Measurements from ENCODE around the gene ANXA2R. TPM values are rescaled to one million over a fixed set of nuclear protein-coding genes. Genes with fewer than 3 reads are reported as not detected.
A peak's percentile ranks its signal among the peaks of the same experiment; 100 is the strongest.

Gene ANXA2R
- total and polyA plus RNA-seq, 9 of the 15 experiments (the other 6 are each of a cell fraction or from before 2014, with no cell fraction given), result 2.1 to 4.8 (median 3.4) TPM

DNA sequence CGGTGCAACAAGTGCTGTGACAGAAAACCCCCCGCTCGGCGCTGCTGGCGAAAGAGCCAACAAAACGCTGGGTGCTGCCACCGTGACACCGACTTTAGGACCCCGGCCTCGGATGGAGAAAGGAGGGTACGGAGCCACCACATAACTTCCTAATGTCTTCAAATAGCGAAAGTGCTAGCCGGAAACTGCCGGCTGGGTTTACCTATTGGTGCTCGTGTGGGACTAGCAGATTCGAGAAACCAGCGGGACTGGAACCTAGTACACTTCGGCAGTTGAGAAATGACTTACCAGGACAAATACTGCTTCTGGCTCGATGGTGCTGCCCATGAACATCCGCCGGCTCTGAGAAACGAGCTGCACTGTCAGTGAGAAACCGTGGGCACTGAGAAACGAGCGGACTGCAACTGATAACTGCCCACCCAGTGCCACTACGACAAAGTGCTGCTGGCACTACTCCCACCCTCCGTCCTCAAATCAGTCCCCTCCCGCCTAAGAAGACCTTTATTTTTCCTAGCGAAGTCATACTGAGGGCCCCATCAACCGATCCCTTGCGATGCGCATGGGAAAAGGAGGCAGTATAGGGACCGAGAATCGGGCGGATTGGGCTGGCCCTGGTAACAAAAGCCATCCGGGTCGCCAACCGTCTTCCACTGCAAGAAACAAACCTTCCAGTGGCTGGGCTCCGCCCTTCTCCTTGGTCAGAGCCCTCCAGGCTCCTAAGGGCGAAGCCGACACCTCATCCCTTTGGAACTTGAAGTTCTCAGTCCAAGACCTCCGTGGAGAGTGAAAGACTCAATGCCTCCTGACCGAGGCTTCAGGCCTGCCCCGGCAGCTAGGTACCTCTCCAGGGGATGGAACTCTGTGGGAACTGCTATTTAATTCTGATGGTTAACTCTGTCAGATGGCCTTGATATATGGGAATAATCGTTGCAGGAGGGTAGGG lies 27.0 kb upstream of the ANXA2R start (continued):
- TF ChIP-seq LCOR (CRISPR knock-in tag; IDR thresholded peaks at IDR 0.05) (peak; percentile 80; the same call in 1 of the 2 replicates), NCOR1 (IDR thresholded peaks at IDR 0.05) (peak; percentile 21; the same call in 1 of the 2 replicates), TCFL5 (CRISPR knock-in tag; conservative IDR thresholded peaks at IDR 0.05) (no peak), YBX1 (IDR thresholded peaks at IDR 0.05) (no peak), FUS (optimal IDR thresholded peaks at IDR 0.05; ENCODE audit: low read depth, low read length) (no peak), RBM25 (IDR thresholded peaks at IDR 0.05; ENCODE audit: low read depth, low read length, severe bottlenecking) (no peak), FOXP1 (CRISPR knock-in tag; IDR thresholded peaks at IDR 0.05) (peak; percentile 30; the same call in 1 of the 2 replicates), KLF13 (tag; IDR thresholded peaks at IDR 0.05; ENCODE audit: borderline replicate concordance, low read depth) (no peak), CHCHD3 (CRISPR knock-in tag; IDR thresholded peaks at IDR 0.05) (0 out of 2 replicates have a peak, but pooled peaks have one; percentile 8), ZFP36 (IDR thresholded peaks at IDR 0.05; ENCODE audit: low read depth, low read length, partially characterized antibody) (no peak), RBM34 (IDR thresholded peaks at IDR 0.05; ENCODE audit: borderline replicate concordance, insufficient read depth, low read length) (no peak), PML (IDR thresholded peaks at IDR 0.05; ENCODE audit: low read length) (peak; percentile 46; the same call in 1 of the 2 replicates), POLR2AphosphoS5 (IDR thresholded peaks at IDR 0.05; ENCODE audit: control insufficient read depth, insufficient read depth, low read depth, low read length) (peak; percentile 53), MAFK (IDR thresholded peaks at IDR 0.05; ENCODE audit: low read length) (no peak), RBM39 (optimal IDR thresholded peaks at IDR 0.05; ENCODE audit: low read depth, low read length) (no peak), ZNF507 (tag; conservative IDR thresholded peaks at IDR 0.05) (no peak), L3MBTL2 (IDR thresholded peaks at IDR 0.05) (0 out of 2 replicates have a peak, but pooled peaks have one; percentile 10), HNRNPLL (IDR thresholded peaks at IDR 0.05; ENCODE audit: low read depth, low read length, poor library complexity, severe bottlenecking) (no peak), PHF20 (IDR thresholded peaks at IDR 0.05; ENCODE audit: partially characterized antibody) (peak; percentile 64), POLR2G (IDR thresholded peaks at IDR 0.05; ENCODE audit: low read depth, low read length) (no peak), MBD2 (IDR thresholded peaks at IDR 0.05; ENCODE audit: borderline replicate concordance, low read depth) (peak; percentile 63; the same call in 1 of the 2 replicates)
- TF ChIP-seq, protein P1, sequence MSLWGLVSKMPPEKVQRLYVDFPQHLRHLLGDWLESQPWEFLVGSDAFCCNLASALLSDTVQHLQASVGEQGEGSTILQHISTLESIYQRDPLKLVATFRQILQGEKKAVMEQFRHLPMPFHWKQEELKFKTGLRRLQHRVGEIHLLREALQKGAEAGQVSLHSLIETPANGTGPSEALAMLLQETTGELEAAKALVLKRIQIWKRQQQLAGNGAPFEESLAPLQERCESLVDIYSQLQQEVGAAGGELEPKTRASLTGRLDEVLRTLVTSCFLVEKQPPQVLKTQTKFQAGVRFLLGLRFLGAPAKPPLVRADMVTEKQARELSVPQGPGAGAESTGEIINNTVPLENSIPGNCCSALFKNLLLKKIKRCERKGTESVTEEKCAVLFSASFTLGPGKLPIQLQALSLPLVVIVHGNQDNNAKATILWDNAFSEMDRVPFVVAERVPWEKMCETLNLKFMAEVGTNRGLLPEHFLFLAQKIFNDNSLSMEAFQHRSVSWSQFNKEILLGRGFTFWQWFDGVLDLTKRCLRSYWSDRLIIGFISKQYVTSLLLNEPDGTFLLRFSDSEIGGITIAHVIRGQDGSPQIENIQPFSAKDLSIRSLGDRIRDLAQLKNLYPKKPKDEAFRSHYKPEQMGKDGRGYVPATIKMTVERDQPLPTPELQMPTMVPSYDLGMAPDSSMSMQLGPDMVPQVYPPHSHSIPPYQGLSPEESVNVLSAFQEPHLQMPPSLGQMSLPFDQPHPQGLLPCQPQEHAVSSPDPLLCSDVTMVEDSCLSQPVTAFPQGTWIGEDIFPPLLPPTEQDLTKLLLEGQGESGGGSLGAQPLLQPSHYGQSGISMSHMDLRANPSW (CRISPR knock-in tag; IDR thresholded peaks at IDR 0.05), result no peak
- TF ChIP-seq, protein P2, sequence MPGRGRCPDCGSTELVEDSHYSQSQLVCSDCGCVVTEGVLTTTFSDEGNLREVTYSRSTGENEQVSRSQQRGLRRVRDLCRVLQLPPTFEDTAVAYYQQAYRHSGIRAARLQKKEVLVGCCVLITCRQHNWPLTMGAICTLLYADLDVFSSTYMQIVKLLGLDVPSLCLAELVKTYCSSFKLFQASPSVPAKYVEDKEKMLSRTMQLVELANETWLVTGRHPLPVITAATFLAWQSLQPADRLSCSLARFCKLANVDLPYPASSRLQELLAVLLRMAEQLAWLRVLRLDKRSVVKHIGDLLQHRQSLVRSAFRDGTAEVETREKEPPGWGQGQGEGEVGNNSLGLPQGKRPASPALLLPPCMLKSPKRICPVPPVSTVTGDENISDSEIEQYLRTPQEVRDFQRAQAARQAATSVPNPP (IDR thresholded peaks at IDR 0.05; ENCODE audit: borderline replicate concordance, insufficient read depth, insufficient read length), result no peak

Measured in K562 (cell line).